Trophoblast cell (in vitro differentiated cells and primary cell): ENCODE measurements around the gene CEP164.
A peak's percentile ranks its signal among the peaks of the same experiment; 100 is the strongest.

Experiments
- DNase-seq, 2 donors: peaks; one replicate each; pipeline ENCODE4 v3.0.0-alpha.2; 2016
- H2AFZ ChIP-seq: 2 replicates; pipeline ENCODE4 v1.6.1; 2013; ENCODE audit warnings: low read length, moderate library complexity, mild to moderate bottlenecking; ENCODE audit not compliant: insufficient read depth, poor library complexity
- H2AK5ac ChIP-seq: 2 replicates; pipeline ENCODE4 v1.6.1; 2013; ENCODE audit warnings: mild to moderate bottlenecking, low read length
- H2BK120ac ChIP-seq: 2 replicates; pipeline ENCODE4 v1.6.1; 2013; ENCODE audit warnings: low read length, mild to moderate bottlenecking, moderate library complexity; ENCODE audit not compliant: insufficient read depth, poor library complexity
- H2BK12ac ChIP-seq: 2 replicates; pipeline ENCODE4 v1.6.1; 2013; ENCODE audit warnings: mild to moderate bottlenecking, low read length, moderate library complexity
- H2BK5ac ChIP-seq: 2 replicates; pipeline ENCODE4 v1.6.1; 2013; ENCODE audit warnings: low read length, low read depth, moderate library complexity, mild to moderate bottlenecking; ENCODE audit not compliant: poor library complexity
- H3K14ac ChIP-seq: 2 replicates; pipeline ENCODE4 v1.6.1; 2013; ENCODE audit warnings: mild to moderate bottlenecking, low read length
- H3K18ac ChIP-seq: 2 replicates; pipeline ENCODE4 v1.6.1; 2013; ENCODE audit warnings: mild to moderate bottlenecking, low read length
- H3K23ac ChIP-seq: 2 replicates; pipeline ENCODE4 v1.6.1; 2013; ENCODE audit warnings: low read length
- H3K27ac ChIP-seq: 2 replicates; pipeline ENCODE4 v1.5.1; 2013; ENCODE audit warnings: low read depth, mild to moderate bottlenecking, inconsistent platforms, low read length, moderate library complexity
- H3K27me3 ChIP-seq: 2 replicates; pipeline ENCODE4 v1.6.1; 2013; ENCODE audit warnings: inconsistent platforms, mild to moderate bottlenecking, low read length, moderate library complexity; ENCODE audit not compliant: insufficient read depth
- H3K36me3 ChIP-seq, 2 experiments: 1 replicate in 1 of 2; 2 replicates in 1 of 2; pipeline ENCODE4 v1.6.1; 2013; ENCODE audit warnings: low read length in 2 of 2, mild to moderate bottlenecking in 2 of 2, moderate library complexity in 1 of 2; ENCODE audit not compliant: insufficient read depth in 2 of 2, control insufficient read depth in 1 of 2
- H3K4ac ChIP-seq: 2 replicates; pipeline ENCODE4 v1.6.1; 2013; ENCODE audit warnings: low read depth, mild to moderate bottlenecking, low read length, moderate library complexity
- H3K4me1 ChIP-seq, 2 experiments: 1 replicate in 1 of 2; 2 replicates in 1 of 2; pipeline ENCODE4 v1.6.1; 2013; ENCODE audit warnings: low read length in 2 of 2, mild to moderate bottlenecking in 2 of 2, moderate library complexity in 1 of 2; ENCODE audit not compliant: insufficient read depth in 2 of 2, control insufficient read depth in 1 of 2
- H3K4me2 ChIP-seq: 2 replicates; pipeline ENCODE4 v1.6.1; 2013; ENCODE audit warnings: inconsistent platforms, mild to moderate bottlenecking, low read length, moderate library complexity
- H3K4me3 ChIP-seq: 2 replicates; pipeline ENCODE4 v1.5.1; 2013; ENCODE audit warnings: mild to moderate bottlenecking, low read depth, low read length, inconsistent platforms
- H3K79me1 ChIP-seq: one replicate; pipeline ENCODE4 v1.6.1; 2013; ENCODE audit warnings: low read length
- H3K79me2 ChIP-seq: 2 replicates; pipeline ENCODE4 v1.6.1; 2013; ENCODE audit warnings: low read length, mild to moderate bottlenecking; ENCODE audit not compliant: control insufficient read depth, insufficient read depth, poor library complexity
- H3K9ac ChIP-seq: 2 replicates; pipeline ENCODE4 v1.6.1; 2013; ENCODE audit warnings: mild to moderate bottlenecking, low read length
- H3K9me3 ChIP-seq: 2 replicates; pipeline ENCODE4 v1.6.1; 2013; ENCODE audit warnings: low read depth, mild to moderate bottlenecking, control low read depth, inconsistent platforms, low read length; ENCODE audit not compliant: insufficient read depth
- H4K12ac ChIP-seq: 2 replicates; pipeline ENCODE4 v1.6.1; 2013; ENCODE audit warnings: low read depth, mild to moderate bottlenecking, low read length, moderate library complexity
- H4K8ac ChIP-seq: 2 replicates; pipeline ENCODE4 v1.6.1; 2013; ENCODE audit warnings: low read depth, mild to moderate bottlenecking, low read length, moderate library complexity
- H4K91ac ChIP-seq: one replicate; pipeline ENCODE4 v1.6.1; 2013; ENCODE audit warnings: low read depth, mild to moderate bottlenecking, low read length, moderate library complexity
- WGBS: extraction: QIAGEN DNeasy Blood & Tissue Kit; methylation state at CpG from one replicate; pipeline ENCODE4 v1.1.7; 2013; ENCODE audit warnings: missing lambda C conversion rate; ENCODE audit not compliant: insufficient read length, insufficient coverage; ENCODE audit errors: extremely low coverage; 5-methylcytosine and 5-hydroxymethylcytosine counted together

Gene CEP164

GRCh38 chr11:117438371-117439000 is 110.8 kb downstream of the CEP164 start:
- Histone ChIP-seq H3K4me1 (no peaks in the 10 kb centered on the region), H3K9me3 (no peaks in the 10 kb centered on the region), H3K36me3 (no peaks in the 10 kb centered on the region), H3K9ac (no peak overlapping the region), H4K8ac (no peak overlapping the region), H3K79me1 (no peaks in the 10 kb centered on the region), H3K79me2 (no peaks in the 10 kb centered on the region), H3K23ac (no peak overlapping the region), H2BK5ac (no peak overlapping the region), H2BK12ac (no peak overlapping the region), H3K14ac (no peak overlapping the region), H2AK5ac (no peak overlapping the region), H3K27ac (no peak overlapping the region), H2BK120ac (no peak overlapping the region), H3K18ac (no peak overlapping the region), H3K4me2 (no peak overlapping the region), H3K27me3 (no peaks in the 10 kb centered on the region), H4K12ac (no peak overlapping the region), H2AFZ (no peak overlapping the region), H4K91ac (no peak overlapping the region), H3K4me3 (no peak overlapping the region), H3K4ac (no peak overlapping the region)
- DNase-seq, result peak; percentile 41 to 52
- WGBS, result no CpG with 5 or more reads among the region's 17 CpGs

- H2AFZ ChIP-seq, result no peak overlapping the region
- H4K91ac ChIP-seq, result no peak overlapping the region
- H2AK5ac ChIP-seq, result no peak overlapping the region
- no peak overlapping the region for H3K14ac ChIP-seq
- no peak overlapping the region for H2BK5ac ChIP-seq
- H3K79me2 ChIP-seq, result no peaks in the 10 kb centered on the region
- peaks cover 0 to 2% of the 10 kb centered on the region in 2 experiments for H3K4me1 ChIP-seq
- no peak overlapping the region for H3K9ac ChIP-seq
- H3K27me3 ChIP-seq, result no peaks in the 10 kb centered on the region
- H3K79me1 ChIP-seq, result no peaks in the 10 kb centered on the region
- H2BK12ac ChIP-seq, result no peak overlapping the region
- no peak overlapping the region for H3K4ac ChIP-seq
- H3K4me2 ChIP-seq, result no peak overlapping the region
- H3K4me3 ChIP-seq, result no peak overlapping the region
- H4K12ac ChIP-seq, result no peak overlapping the region
- no peak for DNase-seq
- H3K27ac ChIP-seq, result no peak overlapping the region
- no peaks in the 10 kb centered on the region for H3K9me3 ChIP-seq
- H4K8ac ChIP-seq, result no peak overlapping the region
- H3K36me3 ChIP-seq, result no peaks in the 10 kb centered on the region
- H3K23ac ChIP-seq, result no peak overlapping the region
- no peak overlapping the region for H3K18ac ChIP-seq
- no CpG with 5 or more reads among the region's 13 CpGs for WGBS
- no peak overlapping the region for H2BK120ac ChIP-seq
Measured at GRCh38 chr11:117439256-117439655, 111.6 kb downstream of the CEP164 start.

GRCh38 chr11:117440258-117440657 is 112.6 kb downstream of the CEP164 start:
- H3K4me2 ChIP-seq, result no peak overlapping the region
- H2BK120ac ChIP-seq, result no peak overlapping the region
- H3K18ac ChIP-seq, result no peak overlapping the region
- no peak overlapping the region for H3K4me3 ChIP-seq
- no peak overlapping the region for H4K12ac ChIP-seq
- no peak overlapping the region for H2AK5ac ChIP-seq
- peaks cover 0 to 2% of the 10 kb centered on the region in 2 experiments for H3K4me1 ChIP-seq
- no peak overlapping the region for H2BK5ac ChIP-seq
- no peak overlapping the region for H3K27ac ChIP-seq
- H2AFZ ChIP-seq, result no peak overlapping the region
- no peak overlapping the region for H2BK12ac ChIP-seq
- DNase-seq, result no peak
- no CpG with 5 or more reads among the region's 8 CpGs for WGBS
- no peaks in the 10 kb centered on the region for H3K79me1 ChIP-seq
- no peaks in the 10 kb centered on the region for H3K36me3 ChIP-seq
- H4K8ac ChIP-seq, result no peak overlapping the region
- H3K23ac ChIP-seq, result no peak overlapping the region
- no peak overlapping the region for H3K14ac ChIP-seq
- H3K4ac ChIP-seq, result no peak overlapping the region
- H3K79me2 ChIP-seq, result no peaks in the 10 kb centered on the region
- H4K91ac ChIP-seq, result no peak overlapping the region
- no peak overlapping the region for H3K9ac ChIP-seq
- H3K27me3 ChIP-seq, result no peaks in the 10 kb centered on the region
- H3K9me3 ChIP-seq, result no peaks in the 10 kb centered on the region

- Histone ChIP-seq H4K8ac (no peak overlapping the region), H2BK120ac (no peak overlapping the region), H3K18ac (no peak overlapping the region), H3K27me3 (no peaks in the 10 kb centered on the region), H3K14ac (no peak overlapping the region), H3K23ac (no peak overlapping the region), H3K9ac (no peak overlapping the region), H3K27ac (no peak overlapping the region), H3K9me3 (no peaks in the 10 kb centered on the region), H2AK5ac (no peak overlapping the region), H4K12ac (no peak overlapping the region), H2BK5ac (no peak overlapping the region), H3K79me2 (no peaks in the 10 kb centered on the region), H4K91ac (no peak overlapping the region), H3K4me3 (no peak overlapping the region), H2AFZ (no peak overlapping the region), H3K4ac (no peak overlapping the region), H3K4me1 (peaks cover 0 to 2% of the 10 kb centered on the region in 2 experiments), H3K79me1 (no peaks in the 10 kb centered on the region), H3K36me3 (no peaks in the 10 kb centered on the region), H2BK12ac (no peak overlapping the region), H3K4me2 (no peak overlapping the region)
- DNase-seq, result no peak
- no CpG with 5 or more reads among the region's 14 CpGs for WGBS
Measured at GRCh38 chr11:117441146-117441975, 113.7 kb downstream of the CEP164 start.
